Measurements from ENCODE around the gene RPL5.

The RPL5 gene

GRCh38 chr1:92820551-92820950, 11.3 kb upstream of the RPL5 start:
- DNase-seq, result no peak

GRCh38 chr1:92822879-92823278, 9.0 kb upstream of the RPL5 start:
- no peak for DNase-seq

DNA sequence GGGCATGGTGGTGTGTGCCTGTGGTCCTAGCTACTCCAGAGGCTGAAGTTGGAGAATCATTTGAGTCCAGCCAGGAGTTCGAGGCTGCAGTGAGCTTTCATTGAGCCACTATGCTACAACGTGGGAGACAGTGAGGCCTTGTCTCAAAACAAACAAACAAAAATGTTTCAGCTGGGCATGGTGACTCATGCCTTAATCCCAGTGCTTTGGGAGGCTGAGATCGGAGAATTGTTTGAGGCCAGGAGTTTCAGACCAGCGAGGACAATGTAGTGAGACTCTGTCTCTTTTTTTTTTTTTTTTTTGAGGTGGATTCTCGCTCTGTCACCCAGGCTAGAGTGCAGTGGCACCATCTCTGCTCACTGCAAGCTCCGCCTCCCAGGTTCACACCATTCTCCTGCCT, 5.0 kb upstream of the RPL5 start:
- DNase-seq, result no peak

DNA sequence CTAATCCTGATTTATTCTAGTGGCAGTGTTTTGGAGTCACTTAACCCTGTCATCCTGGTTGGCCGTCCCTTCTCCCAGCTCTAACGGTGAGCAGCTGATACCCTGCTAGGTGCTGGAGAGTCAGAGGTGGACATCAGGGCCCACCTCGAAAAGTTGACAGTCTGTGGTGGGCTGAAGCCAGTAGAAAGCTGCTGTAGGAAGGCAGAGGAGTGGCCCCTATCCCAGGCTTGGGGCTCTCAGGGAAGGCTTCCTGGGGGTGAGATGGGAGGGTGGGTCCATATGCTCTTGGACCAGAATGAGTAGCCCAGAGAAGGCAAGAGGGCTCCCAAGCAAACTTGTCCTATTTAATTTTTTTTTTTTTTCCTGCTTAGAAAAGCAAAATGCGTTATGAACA, 475 bp upstream of the RPL5 start:
- no peak for DNase-seq

- DNase-seq, result no peak
Observed at GRCh38 chr1:92832537-92833114, 786 bp downstream of the RPL5 start.

GRCh38 chr1:92833840-92834239, 2.0 kb downstream of the RPL5 start:
- DNase-seq, result no peak

DNA sequence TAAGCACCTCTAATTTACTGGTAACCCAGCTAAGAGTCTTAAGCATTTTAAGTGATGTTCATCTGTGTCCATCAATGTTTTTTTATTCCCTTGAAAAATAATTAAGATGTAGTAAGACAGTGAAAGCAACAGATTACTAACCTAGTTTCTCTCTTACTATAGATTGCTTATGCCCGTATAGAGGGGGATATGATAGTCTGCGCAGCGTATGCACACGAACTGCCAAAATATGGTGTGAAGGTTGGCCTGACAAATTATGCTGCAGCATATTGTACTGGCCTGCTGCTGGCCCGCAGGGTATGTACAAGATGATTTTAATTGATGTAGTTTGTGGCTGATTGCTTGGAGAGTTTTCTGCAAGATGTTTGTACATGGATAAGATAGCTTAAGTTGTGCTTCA, 2.8 kb downstream of the RPL5 start:
- no peak for DNase-seq

- DNase-seq, result no peak
Observed at GRCh38 chr1:92837062-92837461, 5.2 kb downstream of the RPL5 start.

DNA sequence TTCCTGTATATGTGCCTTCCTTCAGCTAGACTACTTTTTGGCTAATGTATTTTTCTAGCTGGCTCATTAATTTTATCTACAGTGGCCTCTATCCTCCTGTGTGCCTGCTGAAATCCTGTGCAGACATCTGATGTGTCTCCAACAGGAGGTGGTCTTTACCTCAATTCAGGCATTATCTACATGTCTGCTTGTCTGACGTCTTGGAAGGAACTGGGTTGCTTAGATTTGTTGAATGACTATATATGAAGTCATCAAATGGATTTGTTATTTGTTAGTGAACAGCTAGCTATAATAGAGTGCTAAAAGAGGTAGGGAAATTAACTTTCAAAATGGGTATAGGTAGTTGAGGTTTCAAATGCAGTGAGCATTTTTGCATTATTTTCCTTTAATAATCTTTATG, 6.7 kb downstream of the RPL5 start:
- no peak for DNase-seq

DNA sequence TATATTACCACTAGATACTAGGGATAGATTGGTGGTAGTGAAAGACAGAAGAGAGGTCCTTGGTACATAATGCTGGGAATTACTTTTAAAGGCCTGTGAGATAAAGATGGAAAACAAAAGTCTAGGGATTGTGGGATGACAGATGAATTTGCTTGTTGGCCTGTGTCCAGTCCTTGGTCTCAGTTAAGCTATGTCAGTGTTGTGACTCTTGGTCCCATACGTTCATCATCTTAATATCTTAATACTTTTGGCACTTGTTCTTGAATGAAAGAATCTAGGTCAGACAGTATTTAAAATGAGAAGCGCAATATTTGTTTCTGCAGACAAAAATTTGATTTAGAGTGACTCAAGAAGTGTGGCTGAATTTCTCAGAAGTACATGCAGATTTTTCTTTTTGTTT, 7.6 kb downstream of the RPL5 start:
- DNase-seq, result no peak

GRCh38 chr1:92840600-92840999, 8.8 kb downstream of the RPL5 start:
- no peak for DNase-seq

DNA sequence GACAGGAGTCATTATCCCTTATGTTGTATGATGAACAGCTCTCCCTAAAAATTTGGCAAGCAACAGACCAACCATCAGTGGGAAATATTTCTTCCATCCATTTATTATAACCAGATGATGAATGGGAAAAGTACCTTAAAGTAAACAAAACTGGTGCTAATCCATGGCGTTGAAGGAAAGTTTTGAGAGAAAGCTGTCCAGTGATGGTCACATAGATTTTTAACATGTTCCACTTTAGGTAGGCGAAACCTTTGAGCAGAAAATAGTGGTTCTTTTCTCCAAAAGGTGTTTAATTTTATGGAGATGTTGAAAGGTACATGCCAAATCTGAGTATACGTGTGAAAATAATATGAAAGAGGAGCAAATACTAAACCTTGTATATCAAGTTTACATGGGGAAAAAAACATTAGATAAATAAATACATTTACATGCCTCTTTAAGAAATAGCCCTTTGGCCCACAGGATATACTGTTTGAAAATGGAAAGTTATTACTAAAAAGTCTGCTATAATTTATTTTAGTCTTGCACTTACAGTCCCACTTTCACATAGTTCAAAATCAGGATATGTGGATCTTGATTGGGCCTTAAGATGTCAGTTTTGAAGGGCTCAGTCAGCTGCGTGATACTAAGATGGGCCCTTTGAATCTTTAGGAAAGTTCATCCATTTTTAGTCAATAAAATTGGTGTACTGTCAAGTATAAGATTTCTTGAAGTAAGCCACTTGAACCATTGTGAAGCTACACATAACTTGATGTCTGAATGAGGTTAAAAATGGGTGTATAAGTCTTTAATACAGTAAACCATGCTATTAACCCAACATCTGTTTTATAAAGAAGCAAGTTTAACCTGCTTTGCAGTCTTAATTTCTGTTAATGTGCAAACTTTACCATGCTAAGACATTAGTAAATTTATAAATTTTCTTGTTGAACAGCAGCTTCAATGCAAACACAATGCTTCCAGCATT, 10.5 kb downstream of the RPL5 start:
- no peak for DNase-seq

DNA sequence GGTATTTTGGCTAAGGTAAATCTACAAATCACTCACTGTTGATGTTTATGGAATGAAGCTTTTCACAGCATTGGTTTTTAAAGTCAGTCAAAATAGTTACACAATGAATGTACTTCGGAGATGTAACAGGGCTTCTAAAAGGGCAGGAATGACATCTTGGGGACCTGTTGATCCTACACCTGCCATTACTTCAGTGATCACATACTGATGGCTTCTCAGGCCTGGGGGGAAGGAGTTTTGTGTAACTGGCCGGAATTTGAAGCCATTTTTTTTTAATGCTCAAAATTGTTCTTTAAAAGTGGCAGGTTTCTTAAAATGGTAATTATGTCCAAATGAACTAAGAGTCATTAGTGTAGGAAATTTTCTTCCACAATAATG, 11.2 kb downstream of the RPL5 start:
- DNase-seq, result no peak

GRCh38 chr1:92843429-92844352, 11.9 kb downstream of the RPL5 start:
- DNase-seq, result no peak

- no peak for DNase-seq
Observed at GRCh38 chr1:92844439-92844838, 12.6 kb downstream of the RPL5 start.

GRCh38 chr1:92845908-92846307, 14.1 kb downstream of the RPL5 start:
- no peak for DNase-seq

GRCh38 chr1:92848201-92848600, 16.4 kb downstream of the RPL5 start:
- no peak for DNase-seq

DNA sequence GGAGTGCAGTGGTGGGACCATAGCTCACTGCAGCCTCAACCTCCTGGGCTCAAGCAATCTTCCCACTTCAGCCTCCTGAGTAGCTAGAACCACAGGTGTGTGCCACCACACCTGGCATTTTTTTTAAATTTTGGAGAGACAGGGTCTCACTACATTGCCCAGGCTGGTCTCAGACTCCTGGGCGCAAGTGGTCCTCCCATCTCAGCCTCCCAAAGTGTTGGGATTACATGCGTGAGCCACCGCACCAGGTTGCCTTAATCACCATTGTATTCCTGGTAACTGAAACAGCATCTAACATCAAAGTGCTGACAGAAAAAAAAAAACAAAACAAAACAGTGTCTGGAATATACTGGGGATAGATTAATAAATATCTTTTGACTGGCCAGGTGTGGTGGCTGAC, 18.2 kb downstream of the RPL5 start:
- no peak for DNase-seq

DNA sequence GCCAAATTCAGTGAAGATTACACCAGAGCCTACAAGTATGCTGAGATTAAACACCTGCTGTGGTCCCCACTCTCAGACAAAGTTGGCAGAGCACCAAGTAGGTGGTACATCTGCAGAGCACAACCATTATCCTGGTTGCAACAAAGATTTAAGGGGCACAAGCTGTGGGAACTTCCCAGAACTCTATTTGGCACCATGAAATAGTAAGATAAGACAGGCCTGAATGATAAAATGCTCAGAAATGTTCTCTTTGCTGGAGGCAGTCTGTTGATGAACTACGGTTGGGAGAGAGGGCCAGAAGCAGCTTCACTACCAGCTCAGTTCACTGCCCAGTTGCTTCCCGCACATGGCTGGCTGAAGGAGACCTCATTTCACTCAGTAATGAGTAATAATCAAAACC, 19.9 kb downstream of the RPL5 start:
- no peak for DNase-seq

DNA sequence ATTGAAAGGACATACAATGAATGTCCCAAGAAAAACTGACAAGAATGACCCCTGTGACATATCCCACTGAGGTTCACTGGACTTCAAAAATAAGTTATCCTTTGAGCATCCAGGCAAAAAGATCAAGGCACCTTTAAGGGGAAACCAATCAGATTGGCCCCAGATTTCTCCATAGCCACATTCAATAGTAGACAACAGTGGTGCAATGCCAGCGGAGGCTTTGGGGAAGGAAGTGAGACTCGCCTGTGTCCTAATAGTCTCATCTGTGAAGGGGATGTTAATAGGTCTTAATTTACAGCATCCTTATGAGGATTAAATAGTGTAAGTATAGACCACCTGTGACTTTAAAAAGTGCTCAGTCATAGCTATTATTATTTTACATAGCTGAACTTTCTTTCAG, 21.5 kb downstream of the RPL5 start:
- DNase-seq, result no peak

DNA sequence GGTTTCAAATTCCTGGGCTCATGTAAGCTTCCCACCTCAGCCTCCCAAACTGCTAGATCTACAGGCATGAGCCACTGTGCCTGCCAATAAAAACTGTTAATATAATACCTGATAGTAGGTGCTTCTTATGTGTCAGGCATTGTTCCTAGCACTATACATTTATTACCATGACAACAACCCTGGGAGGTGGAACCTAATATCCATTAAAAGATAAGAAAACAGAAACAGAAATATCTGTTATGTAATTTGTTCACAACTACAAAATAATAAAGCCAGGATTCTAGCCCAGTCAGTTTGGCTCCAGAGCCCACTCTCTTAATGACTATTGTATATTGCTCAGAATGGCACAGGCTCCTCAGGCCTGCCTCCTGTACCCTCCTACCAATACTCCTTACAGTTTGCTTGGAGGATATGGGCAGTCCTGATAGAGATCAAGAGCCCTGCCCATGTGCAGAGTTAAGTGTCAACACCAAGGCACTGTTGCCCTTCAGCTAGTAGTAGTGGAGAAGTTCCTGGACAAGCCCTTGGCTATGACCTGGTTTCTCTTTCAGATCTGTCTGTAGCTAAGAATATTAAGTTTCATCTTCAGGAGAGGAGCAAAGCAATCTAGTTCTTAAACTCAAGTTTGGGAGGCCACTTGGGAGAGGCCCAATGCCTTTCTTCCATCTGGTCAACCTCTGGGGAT, 22.4 kb downstream of the RPL5 start:
- no peak for DNase-seq

DNA sequence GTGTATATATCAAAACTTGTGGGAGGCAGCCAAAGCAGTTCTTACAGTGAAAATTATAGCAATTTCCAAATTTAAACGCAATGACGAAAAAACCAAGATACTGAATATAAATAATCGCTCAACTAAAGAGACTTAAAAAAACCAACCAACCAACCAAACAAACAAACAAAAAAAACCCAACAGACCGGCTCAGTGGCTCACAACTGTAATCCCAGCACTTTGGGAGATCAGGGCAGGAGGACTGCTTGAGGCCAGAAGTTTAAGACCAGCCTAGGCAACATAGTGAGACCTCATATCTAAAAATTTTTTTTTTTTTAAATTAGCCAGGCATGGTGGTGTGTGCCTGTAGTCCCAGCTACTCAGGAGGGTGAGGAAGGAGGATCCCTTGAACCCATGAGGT, 23.4 kb downstream of the RPL5 start:
- DNase-seq, result no peak

DNA sequence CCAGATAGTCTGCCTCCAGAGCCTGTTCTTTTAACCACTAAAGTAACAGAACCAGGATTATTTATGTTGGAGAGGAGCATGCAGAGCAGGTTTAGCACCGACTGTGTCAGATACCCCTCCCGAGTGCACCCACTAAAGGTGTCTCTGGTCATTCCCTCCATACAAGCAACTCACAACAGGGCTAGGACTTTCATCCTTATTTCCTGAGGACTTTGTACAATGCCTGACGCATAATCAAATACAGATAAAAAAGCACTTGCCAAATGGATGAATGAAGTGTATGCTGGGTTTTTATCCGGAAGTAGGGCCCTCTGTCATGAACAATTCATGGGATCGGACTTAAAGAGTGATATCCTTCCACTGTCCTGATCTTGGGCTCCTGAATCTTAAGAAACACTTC, 26.0 kb downstream of the RPL5 start:
- no peak for DNase-seq
